Thyroid gland (tissue), 4 donors: ENCODE results near the gene SH2D4B. TPM values are rescaled to one million over a fixed set of nuclear protein-coding genes. Genes with fewer than 3 reads are reported as not detected.

Experiments used
- DNase-seq, 2 donors: peaks; one replicate each; pipeline ENCODE4 v3.0.0-alpha.2; 2019
- H3K27ac ChIP-seq, 3 donors: fragments of 200-600 bp; sonication (generic); 1 replicate in 2 of 3; 2 replicates in 1 of 3; pipeline ENCODE4 v1.5.1; 2016 to 2019; ENCODE audit warnings: mild to moderate bottlenecking in 1 of 3, moderate library complexity in 1 of 3
- H3K27me3 ChIP-seq: fragments of 200-600 bp; sonication (generic); one replicate; pipeline ENCODE4 v1.5.1; 2019
- H3K36me3 ChIP-seq, 2 donors: fragments of 200-600 bp; sonication (generic); one replicate each; pipeline ENCODE4 v1.5.1; 2016 to 2019
- H3K4me1 ChIP-seq, 2 donors: fragments of 200-600 bp; sonication (generic); one replicate each; pipeline ENCODE4 v1.5.1; 2017 to 2019
- H3K4me3 ChIP-seq, 3 donors: fragments of 200-600 bp; sonication (generic); replicated peaks in 1 of 3; 1 replicate in 2 of 3; 2 replicates in 1 of 3; pipeline ENCODE4 v1.5.1; 2016; ENCODE audit warnings: mild to moderate bottlenecking in 1 of 3
- H3K9me3 ChIP-seq: fragments of 200-600 bp; sonication (generic); one replicate; pipeline ENCODE4 v1.5.1; 2017
- POLR2A ChIP-seq, 2 donors: fragments of 450-650 bp; IDR thresholded peaks; one replicate each; pipeline ENCODE4 v1.6.1; 2017; ENCODE audit warnings: antibody characterized with exemption in 2 of 2, mild to moderate bottlenecking in 2 of 2, moderate library complexity in 1 of 2
- WGBS, 2 donors: methylation state at CpG; one replicate each; pipeline ENCODE4 v1.1.5; 2017; 5-methylcytosine and 5-hydroxymethylcytosine counted together
- intact Hi-C: fragments of 100-400 bp; cut with DNase I; formaldehyde crosslinking; loops from one replicate; pipeline ENCODE4 v1.15.1; 2023
- total RNA-seq, 4 donors: library from RNA; depleted of rRNA; stranded (reverse); fragments of >200 nt; gene quantifications; one replicate each; pipeline ENCODE4 v1.2.3, GENCODE V29; 2016
- TF ChIP-seq, protein P1 (sequence below), 6 experiments: fragments of 200-600 bp in 3 of 6; fragments of 450-650 bp in 3 of 6; sonication (generic) in 3 of 6; IDR thresholded peaks; one replicate each; pipeline ENCODE4 v1.5.1; 2016 to 2019; ENCODE audit warnings: antibody characterized with exemption in 6 of 6, mild to moderate bottlenecking in 2 of 6, inconsistent platforms in 1 of 6, moderate library complexity in 1 of 6

Gene SH2D4B
- 1 to 10 TPM in 2 of 4 donors, not detected in 2; 1.1 to 1.6 TPM for total RNA-seq

DNA sequence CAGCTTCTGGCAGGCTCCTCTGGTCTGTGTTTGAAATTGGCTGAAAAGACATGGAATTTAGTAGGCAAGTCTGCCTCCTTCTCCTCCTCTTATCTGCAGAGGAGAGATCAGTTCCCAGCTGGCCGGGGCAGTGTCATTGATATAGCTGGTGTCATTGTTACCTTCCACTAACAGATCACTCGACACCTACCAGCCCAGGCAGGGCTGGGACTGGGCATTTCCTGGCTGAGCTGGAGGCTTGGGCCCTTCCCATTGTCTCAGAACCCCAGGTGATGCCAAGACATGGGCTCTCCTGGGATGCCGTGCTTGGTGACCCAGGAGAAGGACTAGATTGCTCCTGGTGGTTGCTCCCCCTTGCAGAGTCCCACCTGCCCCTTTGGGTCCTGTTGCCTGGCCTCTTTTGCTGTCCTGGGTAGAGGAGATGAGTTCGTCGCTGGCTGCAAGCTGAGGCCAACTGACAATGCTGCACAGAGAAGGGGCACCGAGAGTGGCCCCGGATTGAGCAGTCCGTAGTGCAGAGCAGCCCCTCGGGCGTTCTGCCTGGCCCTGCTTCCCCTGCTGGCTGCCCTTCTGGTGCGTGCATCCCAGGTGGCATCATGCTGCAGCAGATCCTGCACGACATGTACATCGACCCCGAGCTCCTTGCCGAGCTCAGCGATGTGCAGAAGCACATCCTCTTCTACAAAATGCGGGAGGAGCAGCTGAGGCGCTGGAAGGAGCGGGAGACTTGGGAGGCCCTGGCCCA lies at the start of gene SH2D4B:
Gene SH2D4B (plus strand): TSS at position 167 of the 745 bp plus-strand sequence. CDS start 430 bp downstream, at position 597.
- H3K4me1 ChIP-seq = peaks cover 4 to 8% of the 10 kb centered on the region in 2 donors
- TF ChIP-seq, protein P1, sequence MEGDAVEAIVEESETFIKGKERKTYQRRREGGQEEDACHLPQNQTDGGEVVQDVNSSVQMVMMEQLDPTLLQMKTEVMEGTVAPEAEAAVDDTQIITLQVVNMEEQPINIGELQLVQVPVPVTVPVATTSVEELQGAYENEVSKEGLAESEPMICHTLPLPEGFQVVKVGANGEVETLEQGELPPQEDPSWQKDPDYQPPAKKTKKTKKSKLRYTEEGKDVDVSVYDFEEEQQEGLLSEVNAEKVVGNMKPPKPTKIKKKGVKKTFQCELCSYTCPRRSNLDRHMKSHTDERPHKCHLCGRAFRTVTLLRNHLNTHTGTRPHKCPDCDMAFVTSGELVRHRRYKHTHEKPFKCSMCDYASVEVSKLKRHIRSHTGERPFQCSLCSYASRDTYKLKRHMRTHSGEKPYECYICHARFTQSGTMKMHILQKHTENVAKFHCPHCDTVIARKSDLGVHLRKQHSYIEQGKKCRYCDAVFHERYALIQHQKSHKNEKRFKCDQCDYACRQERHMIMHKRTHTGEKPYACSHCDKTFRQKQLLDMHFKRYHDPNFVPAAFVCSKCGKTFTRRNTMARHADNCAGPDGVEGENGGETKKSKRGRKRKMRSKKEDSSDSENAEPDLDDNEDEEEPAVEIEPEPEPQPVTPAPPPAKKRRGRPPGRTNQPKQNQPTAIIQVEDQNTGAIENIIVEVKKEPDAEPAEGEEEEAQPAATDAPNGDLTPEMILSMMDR (IDR thresholded peaks at IDR 0.05) = no peak
- TF ChIP-seq POLR2A (IDR thresholded peaks at IDR 0.05) = no peak
- DNase-seq = no peak
- peak within 1 kb of the TSS in 1 of 3 donors; percentile 67 for H3K27ac ChIP-seq
- no peak within 1 kb of the TSS for H3K4me3 ChIP-seq
- H3K9me3 ChIP-seq = no peaks in the 10 kb centered on the region
- WGBS, 2 donors = 89 to 95% methylated on average over 16 to 19 of the region's 19 CpGs
- intact Hi-C loops = no loop called here
- no peaks in the 10 kb centered on the region for H3K27me3 ChIP-seq
- no peaks in the 10 kb centered on the region for H3K36me3 ChIP-seq

- Histone ChIP-seq H3K4me3 (no peak overlapping the region), H3K27ac (peak overlapping the region; percentile 49 to 67 (median 64)), H3K9me3 (no peaks in the 10 kb centered on the region), H3K36me3 (peaks cover 0 to 14% of the 10 kb centered on the region in 2 donors), H3K4me1 (peaks cover 69 to 74% of the 10 kb centered on the region in 2 donors), H3K27me3 (no peaks in the 10 kb centered on the region)
- TF ChIP-seq, protein P1 (IDR thresholded peaks at IDR 0.05) = no peak
- DNase-seq = peak; percentile 72 to 76
- intact Hi-C loops = no loop called here
- WGBS, 2 donors = 56 to 59% methylated on average over 6 of the region's 6 CpGs
These were observed 49.1 kb upstream of the SH2D4B start for GRCh38 chr10:80488539-80489066.

DNA sequence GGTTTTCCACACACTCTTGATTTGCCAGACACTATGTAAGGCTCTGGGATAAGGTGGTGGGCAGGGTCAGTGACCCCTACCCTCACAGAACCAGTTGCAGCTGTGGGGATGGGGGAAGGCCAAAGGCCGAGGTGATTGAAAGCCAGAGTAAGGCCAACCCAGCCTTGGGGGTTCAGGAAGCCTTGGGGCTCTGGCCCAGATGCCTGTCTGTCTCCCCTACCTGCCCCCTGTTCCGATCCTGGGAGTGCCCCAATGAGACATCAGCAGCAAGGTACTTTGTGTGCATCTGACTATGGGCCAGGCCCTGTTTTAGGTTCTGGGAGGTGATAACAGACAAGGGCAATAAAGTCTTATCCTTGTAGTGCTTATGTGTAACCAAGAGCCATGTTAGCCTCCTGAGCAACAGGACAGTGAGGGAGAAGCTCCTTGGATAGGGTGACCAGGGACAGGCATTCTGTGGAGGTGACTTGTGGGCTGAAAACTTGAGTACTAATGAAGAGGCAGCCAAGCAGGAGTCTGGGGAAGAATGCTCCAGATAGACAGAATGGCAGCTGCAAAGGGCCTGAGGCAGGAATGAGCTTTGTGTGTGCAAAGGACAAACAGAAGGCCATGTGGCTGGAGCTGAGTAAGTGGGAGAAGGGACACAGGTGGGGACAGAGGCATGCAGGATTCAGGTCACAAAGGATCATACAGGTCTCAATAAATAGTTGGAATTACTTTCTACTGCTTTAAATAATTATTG lies 48.2 kb upstream of the SH2D4B start:
- intact Hi-C loops = no loop called here
- DNase-seq = no peak
- Histone ChIP-seq H3K36me3 (peaks cover 0 to 14% of the 10 kb centered on the region in 2 donors), H3K4me3 (no peak overlapping the region), H3K27me3 (no peaks in the 10 kb centered on the region), H3K27ac (no peak overlapping the region), H3K9me3 (no peaks in the 10 kb centered on the region), H3K4me1 (peaks cover 68 to 75% of the 10 kb centered on the region in 2 donors)
- TF ChIP-seq, protein P1 (IDR thresholded peaks at IDR 0.05) = no peak
- TF ChIP-seq POLR2A (IDR thresholded peaks at IDR 0.05) = no peak
- WGBS, 2 donors = 100% methylated on average over 2 of the region's 2 CpGs

DNA sequence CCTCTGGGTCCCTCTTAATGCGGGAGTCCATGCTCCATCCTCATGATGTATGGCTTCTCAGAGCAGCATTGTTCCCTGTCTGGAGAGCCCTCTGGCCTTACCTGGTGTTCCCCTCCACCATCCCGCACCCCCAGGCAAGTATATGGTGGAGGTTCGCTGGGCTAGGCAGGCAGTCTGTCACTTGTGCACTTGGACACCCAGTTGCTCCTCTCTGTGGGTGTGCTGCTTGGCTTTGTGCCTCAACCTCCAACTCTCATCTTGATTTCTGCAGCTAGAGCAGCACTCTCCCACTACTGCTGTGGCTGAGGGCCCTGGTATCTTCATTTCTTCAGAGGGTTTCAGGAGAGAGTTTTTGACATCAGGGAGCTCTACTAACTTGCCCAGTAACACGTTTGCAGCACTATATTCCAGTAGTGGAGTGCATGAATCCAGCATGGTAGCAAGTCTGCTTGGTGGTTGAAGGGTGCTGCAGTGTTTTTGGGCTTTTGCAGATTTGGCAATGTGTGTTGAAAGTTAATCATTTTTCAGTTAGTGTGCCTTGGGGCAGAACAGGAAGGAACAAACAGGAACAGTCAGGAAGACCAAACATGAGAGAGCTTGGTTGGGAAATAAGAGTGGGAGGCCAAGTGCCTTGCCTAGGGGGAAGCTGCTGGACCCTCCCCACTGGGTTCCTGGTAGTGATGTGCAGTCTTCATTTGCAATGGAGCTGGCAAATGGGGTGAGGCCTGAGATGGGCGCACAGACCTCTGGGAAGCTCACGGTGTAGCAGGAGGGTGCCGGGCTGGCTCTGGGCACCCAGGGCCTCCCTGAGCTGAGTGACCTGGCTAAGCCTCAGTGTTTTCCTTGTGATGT lies 46.2 kb upstream of the SH2D4B start:
- Histone ChIP-seq H3K27me3 (no peaks in the 10 kb centered on the region), H3K4me3 (no peak overlapping the region), H3K9me3 (no peaks in the 10 kb centered on the region), H3K4me1 (peaks cover 56 to 74% of the 10 kb centered on the region in 2 donors), H3K36me3 (peaks cover 0 to 14% of the 10 kb centered on the region in 2 donors), H3K27ac (peak overlapping the region; percentile 8 to 69 (median 65))
- 67 to 77% methylated on average over 7 of the region's 7 CpGs for WGBS, 2 donors
- intact Hi-C loops = no loop called here
- TF ChIP-seq, protein P1 (IDR thresholded peaks at IDR 0.05) = no peak
- no peak for TF ChIP-seq POLR2A (IDR thresholded peaks at IDR 0.05)
- no peak for DNase-seq
